Heart left ventricle (tissue), 16 donors: Measurements from ENCODE around the gene EVL. TPM values are rescaled to one million over a fixed set of nuclear protein-coding genes. Genes with fewer than 3 reads are reported as not detected.
A peak's percentile ranks its signal among the peaks of the same experiment; 100 is the strongest.
"Not testable (repeated sequence)": the region's sequence is repeated elsewhere in the genome, so short reads cannot be mapped to it uniquely, and the experiment has no call there.

Experiments
- ATAC-seq, 4 donors: fragments of 200-7000 bp; cut with Tn5 transposase; one replicate each; pipeline ENCODE4 v1.9.1; 2020 to 2022; ENCODE audit warnings: moderate library complexity in 4 of 4, mild to moderate bottlenecking in 3 of 4, moderate number of reproducible peaks in 1 of 4
- DNase-seq, 5 donors: peaks; one replicate each; pipeline ENCODE4 v3.0.0-alpha.2; 2020
- H3K27ac ChIP-seq, 12 donors: fragments of 200-600 bp; sonication (generic) in 4 of 12; one replicate each; pipeline versions ENCODE4 v1.5.0 to v1.8.0; 2016 to 2022; ENCODE audit warnings: mild to moderate bottlenecking in 2 of 12
- H3K27me3 ChIP-seq, 9 donors: fragments of 200-600 bp; sonication (generic) in 2 of 9; one replicate each; pipeline versions ENCODE4 v1.5.1 to v1.8.0; 2016 to 2022; ENCODE audit warnings: mild to moderate bottlenecking in 3 of 9
- H3K36me3 ChIP-seq, 9 donors: fragments of 200-600 bp; sonication (generic) in 2 of 9; one replicate each; pipeline versions ENCODE4 v1.5.0 to v1.8.0; 2018 to 2022; ENCODE audit warnings: mild to moderate bottlenecking in 2 of 9
- H3K4me1 ChIP-seq, 12 donors: fragments of 200-600 bp; sonication (generic) in 4 of 12; one replicate each; pipeline versions ENCODE4 v1.5.0 to v1.8.0; 2016 to 2022; ENCODE audit warnings: mild to moderate bottlenecking in 3 of 12
- H3K4me3 ChIP-seq, 12 donors: fragments of 200-600 bp; sonication (generic) in 4 of 12; one replicate each; pipeline versions ENCODE4 v1.5.0 to v1.8.0; 2017 to 2022; ENCODE audit warnings: mild to moderate bottlenecking in 9 of 12, moderate library complexity in 4 of 12
- H3K9me3 ChIP-seq, 12 donors: fragments of 200-600 bp; sonication (generic) in 4 of 12; one replicate each; pipeline versions ENCODE4 v1.5.0 to v1.8.0; 2016 to 2022; ENCODE audit warnings: mild to moderate bottlenecking in 1 of 12
- POLR2A ChIP-seq, 2 donors: fragments of 450-650 bp; IDR thresholded peaks; one replicate each; pipeline ENCODE4 v1.6.1; 2017; ENCODE audit warnings: antibody characterized with exemption in 2 of 2, mild to moderate bottlenecking in 2 of 2, moderate library complexity in 2 of 2
- WGBS, 4 donors: extraction: QIAGEN DNeasy Blood & Tissue Kit in 2 of 4; methylation state at CpG; one replicate each; pipeline versions ENCODE4 v1.1.5 to v1.1.7; 2013 to 2018; 5-methylcytosine and 5-hydroxymethylcytosine counted together
- intact Hi-C, 10 donors: fragments of 100-400 bp; cut with DNase I; formaldehyde crosslinking; loops; one replicate each; pipeline versions ENCODE4 v1.11.1 to v1.14.2; 2022
- polyA plus RNA-seq, 2 donors: library from polyadenylated mRNA; stranded (reverse); fragments of 200-250 nt; gene quantifications; one replicate each; pipeline ENCODE4 v1.2.3, GENCODE V29; 2013
- total RNA-seq, 9 donors: library from RNA; depleted of rRNA in 2 of 9; stranded (reverse); fragments of >200 nt in 2 of 9; fragmentation: NEBNext Ultra II Directional in 3 of 9; extraction: Animal tissue kit (Norgen Biotek cat#: 25700) in 3 of 9; gene quantifications; one replicate each; pipeline versions ENCODE4 v1.1.0 to v1.2.4, GENCODE V29; 2016 to 2023
- TF ChIP-seq, protein P1 (sequence below), 12 donors: fragments of 200-600 bp; sonication (generic) in 4 of 12; IDR thresholded peaks; one replicate each; pipeline versions ENCODE4 v1.5.0 to v1.8.0; 2018 to 2022; ENCODE audit warnings: antibody characterized with exemption in 12 of 12, mild to moderate bottlenecking in 5 of 12
- donor health status: ischemic (EF 13 %, LVEDD 7.1; RV severe dilation, severe dysfunction).
- donor health status: healthy with polysubstance abuse.
- donor health status: DM: no; HTN: yes; CAD: no.
- donor health status: DM: no; HTN: no; CAD: no.
- donor health status: ischemic (EF 25% LVEDD 6.9; RV normal size, moderate dysfunction).
- donor health status: ischemic (EF 25% LVEDD 5.7; RV mildly dilated, moderate dysfunction).
- donor health status: healthy.
- donor health status: DM: yes; HTN: yes; CAD: no.
- donor health status: ischemic (EF 35%, LVEDD 5.7; RV mildly dilated, moderate dysfunction).
- donor health status: nonischemic (EF 11% LVEDD 7.7; RV severe dilation, severe dysfunction).
- donor health status: DM: yes; HTN: yes; CAD: no.
- donor health status: PGD.
- donor health status: ischemic (EF 29% LVEDD 5.4; RV normal size, mild dysfunction).
- donor health status: nonischemic (EF 23%, LVEDD 6.1; RV moderate dilation, normal function).

EVL gene
- total and polyA plus RNA-seq, 11 donors: 23.8 to 116 (median 39.9) TPM

DNA sequence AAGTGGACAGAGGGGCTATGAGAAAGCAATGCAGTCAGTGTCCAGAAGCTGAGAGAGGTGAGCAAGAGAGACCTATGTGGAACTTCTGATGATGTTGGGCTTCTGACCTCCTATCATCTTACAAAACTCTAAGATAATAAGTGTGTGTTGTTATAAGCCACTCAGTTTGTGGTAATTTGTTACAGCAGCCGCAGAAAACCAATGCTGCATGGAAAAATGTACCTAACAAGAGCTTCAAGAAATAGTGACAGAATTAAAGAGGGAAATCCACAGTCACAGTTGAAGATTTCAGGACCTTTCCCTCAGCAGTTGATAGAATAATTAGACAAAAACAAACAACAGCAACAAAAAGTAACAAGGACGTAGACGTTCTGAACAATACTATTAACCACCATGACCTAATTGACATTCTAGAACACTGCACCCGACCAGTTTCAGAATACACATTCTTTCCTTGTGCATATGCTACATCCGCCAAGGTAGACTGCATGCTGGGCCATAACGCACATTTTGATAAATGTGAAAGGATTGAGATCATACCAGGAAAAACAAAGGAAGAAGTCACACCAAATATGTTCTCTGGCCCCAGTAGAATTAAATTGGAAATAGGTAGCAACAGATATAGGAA lies 1.8 kb upstream of the EVL start:
- ATAC-seq: no peak
- intact Hi-C loops: no loop called here
- H3K36me3 ChIP-seq: no peaks in the 10 kb centered on the region
- H3K9me3 ChIP-seq: no peaks in the 10 kb centered on the region
- TF ChIP-seq, protein P1, sequence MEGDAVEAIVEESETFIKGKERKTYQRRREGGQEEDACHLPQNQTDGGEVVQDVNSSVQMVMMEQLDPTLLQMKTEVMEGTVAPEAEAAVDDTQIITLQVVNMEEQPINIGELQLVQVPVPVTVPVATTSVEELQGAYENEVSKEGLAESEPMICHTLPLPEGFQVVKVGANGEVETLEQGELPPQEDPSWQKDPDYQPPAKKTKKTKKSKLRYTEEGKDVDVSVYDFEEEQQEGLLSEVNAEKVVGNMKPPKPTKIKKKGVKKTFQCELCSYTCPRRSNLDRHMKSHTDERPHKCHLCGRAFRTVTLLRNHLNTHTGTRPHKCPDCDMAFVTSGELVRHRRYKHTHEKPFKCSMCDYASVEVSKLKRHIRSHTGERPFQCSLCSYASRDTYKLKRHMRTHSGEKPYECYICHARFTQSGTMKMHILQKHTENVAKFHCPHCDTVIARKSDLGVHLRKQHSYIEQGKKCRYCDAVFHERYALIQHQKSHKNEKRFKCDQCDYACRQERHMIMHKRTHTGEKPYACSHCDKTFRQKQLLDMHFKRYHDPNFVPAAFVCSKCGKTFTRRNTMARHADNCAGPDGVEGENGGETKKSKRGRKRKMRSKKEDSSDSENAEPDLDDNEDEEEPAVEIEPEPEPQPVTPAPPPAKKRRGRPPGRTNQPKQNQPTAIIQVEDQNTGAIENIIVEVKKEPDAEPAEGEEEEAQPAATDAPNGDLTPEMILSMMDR (IDR thresholded peaks at IDR 0.05): no peak
- no peak for TF ChIP-seq POLR2A (IDR thresholded peaks at IDR 0.05)
- peaks cover 0 to 83% (median 27%) of the 10 kb centered on the region in 12 donors for H3K4me1 ChIP-seq
- no peak overlapping the region for H3K4me3 ChIP-seq
- 91 to 95% (median 93%) methylated on average over 6 of the region's 6 CpGs for WGBS, 4 donors
- H3K27ac ChIP-seq: peak overlapping the region in 1 of 12 donors; percentile 93
- DNase-seq: no peak
- H3K27me3 ChIP-seq: no peaks in the 10 kb centered on the region

DNA sequence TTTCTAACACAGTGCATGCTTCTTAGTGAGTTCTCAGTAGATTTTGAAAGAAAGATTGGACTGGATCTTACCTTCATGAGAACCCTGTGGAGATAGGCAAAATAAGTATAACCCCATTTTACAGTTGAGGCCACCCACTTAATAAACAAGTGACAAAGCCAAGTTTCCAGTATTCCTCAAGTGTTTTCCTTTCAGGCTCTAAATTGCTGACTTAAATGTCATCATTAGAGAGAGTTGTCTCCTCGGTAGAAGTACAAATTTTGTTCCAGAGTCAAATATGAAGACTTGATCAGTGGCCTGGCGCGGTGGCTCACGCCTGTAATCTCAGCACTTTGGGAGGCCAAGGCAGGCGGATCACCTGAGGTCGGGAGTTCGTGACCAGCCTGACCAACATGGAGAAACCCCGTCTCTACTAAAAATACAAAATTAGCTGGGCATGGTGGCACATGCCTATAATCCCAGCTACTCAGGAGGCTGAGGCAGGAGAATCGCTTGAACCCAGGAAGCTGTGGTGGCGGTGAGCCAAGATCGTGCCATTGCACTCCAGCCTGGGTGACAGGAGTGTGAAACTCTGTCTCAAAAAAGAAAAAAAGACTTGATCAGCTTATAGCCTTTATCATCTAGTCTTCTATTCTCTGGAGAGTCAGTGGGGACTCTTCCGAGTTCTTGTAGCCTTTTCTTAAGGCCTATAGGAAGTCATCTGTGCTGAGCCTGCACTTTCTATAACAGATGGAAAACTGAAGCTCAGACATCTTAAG lies 708 bp upstream of the EVL start:
- peak overlapping the region in 3 of 12 donors; percentile 24 to 93 (median 26) for H3K27ac ChIP-seq
- ATAC-seq: peak in 2 of 4 donors; percentile 6 to 11
- H3K9me3 ChIP-seq, DNase-seq, H3K36me3 ChIP-seq, intact Hi-C loops, H3K27me3 ChIP-seq: not testable (repeated sequence)
- 79 to 83% (median 81%) methylated on average over 12 of the region's 12 CpGs for WGBS, 4 donors
- peak overlapping the region in 1 of 12 donors; percentile 56 for H3K4me3 ChIP-seq
- peaks cover 0 to 83% (median 23%) of the 10 kb centered on the region in 12 donors for H3K4me1 ChIP-seq

DNA sequence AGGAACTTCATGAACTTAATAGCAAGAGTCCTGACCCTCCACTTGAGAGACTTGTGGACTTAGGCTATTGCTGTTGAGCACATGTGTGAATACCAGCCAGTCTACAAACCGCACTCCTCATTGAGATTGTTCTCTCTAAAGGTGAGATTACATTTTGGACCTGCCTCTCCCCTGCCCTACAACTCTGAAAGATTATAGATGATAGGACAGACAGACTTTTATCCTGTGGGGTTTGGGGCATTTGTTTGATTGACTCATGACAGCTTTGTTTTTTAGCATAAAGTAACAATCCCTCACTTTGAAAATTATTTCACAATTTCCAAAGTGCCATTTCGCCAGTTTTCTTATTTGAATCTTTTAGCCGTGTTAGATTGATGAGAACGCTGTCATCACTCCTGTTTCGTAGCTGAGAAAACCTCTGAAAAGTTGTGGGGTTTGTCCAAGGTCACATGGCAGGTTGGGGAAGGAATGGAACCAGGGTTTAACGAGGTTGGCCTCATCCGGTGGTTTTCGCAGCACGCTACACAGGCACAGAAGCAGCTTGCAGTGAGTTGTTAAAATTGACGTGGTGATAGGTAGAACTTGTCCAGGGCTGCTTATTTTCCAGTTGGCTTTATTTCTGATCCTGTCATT lies 836 bp downstream of the EVL start:
- DNase-seq: peak in 1 of 5 donors; percentile 40
- Histone ChIP-seq H3K4me3 (peak overlapping the region in 6 of 12 donors; percentile 5 to 56 (median 21)), H3K27me3 (no peaks in the 10 kb centered on the region), H3K36me3 (no peaks in the 10 kb centered on the region), H3K4me1 (peaks cover 0 to 77% (median 21%) of the 10 kb centered on the region in 12 donors), H3K27ac (peak overlapping the region in 5 of 12 donors; percentile 24 to 93 (median 35)), H3K9me3 (no peaks in the 10 kb centered on the region)
- TF ChIP-seq, protein P1 (IDR thresholded peaks at IDR 0.05): no peak
- TF ChIP-seq POLR2A (IDR thresholded peaks at IDR 0.05): no peak
- 68 to 83% (median 78%) methylated on average over 10 of the region's 10 CpGs for WGBS, 4 donors
- peak in 1 of 4 donors; percentile 54 for ATAC-seq
- intact Hi-C loops: no loop called here

DNA sequence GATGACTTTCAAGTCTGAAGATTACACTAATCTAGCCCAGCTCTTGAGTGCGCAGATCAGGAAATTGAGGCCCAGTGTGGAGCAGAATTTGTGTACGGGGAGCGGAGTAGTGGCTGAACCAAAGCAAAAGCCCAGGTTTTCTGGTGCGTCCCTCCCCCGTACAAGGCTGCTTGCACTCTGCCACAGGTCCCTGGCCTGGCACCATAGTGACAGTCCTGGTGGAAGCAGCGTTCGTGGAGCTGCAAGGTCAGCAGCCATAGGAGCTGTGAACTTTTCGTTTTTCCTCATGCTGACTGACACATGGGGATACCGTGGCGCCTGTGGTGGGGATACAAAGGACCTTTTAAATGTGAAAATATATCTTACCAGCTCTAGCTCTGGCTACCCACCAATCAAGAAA lies 1.7 kb downstream of the EVL start:
- no peaks in the 10 kb centered on the region for H3K27me3 ChIP-seq
- DNase-seq (no peak), ATAC-seq (peak in 1 of 4 donors; percentile 9)
- no peaks in the 10 kb centered on the region for H3K9me3 ChIP-seq
- intact Hi-C loops: no loop called here
- peaks cover 0 to 70% (median 21%) of the 10 kb centered on the region in 12 donors for H3K4me1 ChIP-seq
- no peak for TF ChIP-seq POLR2A (IDR thresholded peaks at IDR 0.05)
- TF ChIP-seq, protein P1 (IDR thresholded peaks at IDR 0.05): no peak
- no peaks in the 10 kb centered on the region for H3K36me3 ChIP-seq
- H3K27ac ChIP-seq: peak overlapping the region in 4 of 12 donors; percentile 15 to 93 (median 45)
- peak overlapping the region in 4 of 12 donors; percentile 5 to 56 (median 26) for H3K4me3 ChIP-seq
- WGBS, 4 donors: 75 to 88% (median 76%) methylated on average over 10 of the region's 10 CpGs
